Subcutaneous abdominal adipose tissue (tissue), 5 donors: ENCODE data around the gene HORMAD1.
"Not testable (repeated sequence)": the region's sequence is repeated elsewhere in the genome, so short reads cannot be mapped to it uniquely, and the experiment has no call there.

Source experiments
- H3K27ac ChIP-seq: one replicate; pipeline ENCODE4 v1.7.0; 2013; ENCODE audit warnings: low read depth, mild to moderate bottlenecking, inconsistent platforms, low read length, moderate library complexity
- H3K27me3 ChIP-seq, 5 donors: one replicate each; pipeline ENCODE4 v1.7.0; 2013; ENCODE audit warnings: low read length in 5 of 5, inconsistent platforms in 1 of 5; ENCODE audit not compliant: control insufficient read depth in 5 of 5, insufficient read depth in 4 of 5
- H3K36me3 ChIP-seq, 5 donors: one replicate each; pipeline ENCODE4 v1.7.0; 2013; ENCODE audit warnings: low read length in 5 of 5; ENCODE audit not compliant: control insufficient read depth in 5 of 5, insufficient read depth in 5 of 5
- H3K4me1 ChIP-seq, 5 donors: one replicate each; pipeline ENCODE4 v1.7.0; 2013; ENCODE audit warnings: low read length in 5 of 5, mild to moderate bottlenecking in 3 of 5, moderate library complexity in 1 of 5; ENCODE audit not compliant: control insufficient read depth in 5 of 5, insufficient read depth in 5 of 5
- H3K4me3 ChIP-seq, 5 donors: one replicate each; pipeline ENCODE4 v1.7.0; 2013; ENCODE audit warnings: low read length in 5 of 5, low read depth in 1 of 5
- H3K9ac ChIP-seq, 5 donors: one replicate each; pipeline ENCODE4 v1.7.0; 2013; ENCODE audit warnings: low read length in 5 of 5, mild to moderate bottlenecking in 4 of 5, moderate library complexity in 3 of 5
- H3K9me3 ChIP-seq, 5 donors: one replicate each; pipeline ENCODE4 v1.7.0; 2013; ENCODE audit warnings: low read length in 5 of 5; ENCODE audit not compliant: control insufficient read depth in 5 of 5
- donor health status: healthy.
- donor health status: healthy.
- donor health status: healthy.
- donor health status: healthy.
- donor health status: healthy.

The HORMAD1 gene

DNA sequence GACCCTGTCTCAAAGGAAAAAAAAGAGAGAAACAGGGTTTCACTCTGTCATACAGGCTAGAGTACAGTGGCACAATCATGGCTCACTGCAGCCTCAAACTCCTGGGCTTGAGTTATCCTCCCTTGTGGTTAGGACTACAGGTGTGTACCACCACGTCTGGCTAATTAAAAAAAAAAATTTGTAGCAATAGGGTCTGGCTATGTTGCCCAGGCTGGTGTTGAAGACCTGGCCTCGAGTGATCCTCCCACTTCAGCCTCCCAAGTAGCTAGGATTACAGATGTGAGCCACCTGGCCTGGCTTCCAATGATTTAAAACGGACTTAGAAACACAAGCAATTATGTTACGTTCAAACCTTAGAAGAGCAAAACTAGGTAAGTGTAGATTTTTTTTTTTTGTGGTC lies 45.8 kb downstream of the HORMAD1 start:
- Histone ChIP-seq H3K9ac (no peak overlapping the region), H3K9me3 (no peaks in the 10 kb centered on the region)

DNA sequence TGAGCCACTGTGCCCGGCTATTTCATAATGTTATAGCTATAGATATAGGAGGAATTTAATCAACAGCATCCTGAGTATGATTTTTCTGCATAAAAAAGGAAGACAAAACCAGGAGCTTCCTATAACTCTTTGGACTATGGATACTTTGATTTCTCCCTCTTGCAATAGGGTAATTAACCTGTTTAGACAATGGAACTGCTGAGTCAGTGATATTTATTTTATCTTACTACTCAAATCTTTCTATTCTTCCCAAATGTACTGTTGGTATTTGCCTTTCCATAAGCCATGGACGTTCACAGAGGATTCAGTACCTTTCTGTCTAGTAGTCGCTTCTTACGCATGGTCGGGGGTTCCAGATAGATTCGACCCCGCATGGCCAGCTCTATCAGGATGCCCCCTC lies 57.4 kb downstream of the HORMAD1 start:
- Histone ChIP-seq H3K27me3 (no peaks in the 10 kb centered on the region), H3K4me3 (no peak overlapping the region), H3K9ac (no peak overlapping the region), H3K27ac (no peak overlapping the region), H3K9me3 (no peaks in the 10 kb centered on the region), H3K4me1 (peaks cover 0 to 5% (median 0%) of the 10 kb centered on the region in 5 donors), H3K36me3 (peaks cover 10 to 43% (median 28%) of the 10 kb centered on the region in 5 donors)

More for the DNA sequence above, 45.8 kb downstream of the HORMAD1 start:
- Histone ChIP-seq H3K27ac (no peak overlapping the region), H3K4me1 (no peaks in the 10 kb centered on the region), H3K36me3 (peaks cover 0 to 4% (median 0%) of the 10 kb centered on the region in 5 donors), H3K4me3 (no peak overlapping the region), H3K27me3 (no peaks in the 10 kb centered on the region)

DNA sequence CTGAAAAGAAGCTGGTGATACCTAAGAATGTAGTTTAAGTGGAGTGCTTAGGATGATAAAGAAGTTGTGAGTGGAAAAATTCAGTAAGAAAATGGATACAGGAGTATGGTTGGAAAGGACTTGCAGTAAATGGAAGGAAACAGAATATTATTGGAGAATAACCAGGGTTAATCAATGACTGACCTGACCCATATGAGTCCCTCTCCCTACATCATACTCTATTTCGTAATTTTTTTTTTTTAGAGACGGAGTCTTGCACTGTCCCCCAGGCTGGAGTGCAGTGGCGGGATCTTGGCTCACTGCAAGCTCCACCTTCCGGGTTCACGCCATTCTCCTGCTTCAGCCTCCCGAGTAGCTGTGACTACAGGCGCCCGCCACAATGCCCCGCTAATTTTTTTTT lies 57.9 kb downstream of the HORMAD1 start:
- peaks cover 0 to 2% (median 0%) of the 10 kb centered on the region in 5 donors for H3K4me1 ChIP-seq
- no peaks in the 10 kb centered on the region for H3K27me3 ChIP-seq
- H3K9me3 ChIP-seq, result no peaks in the 10 kb centered on the region
- H3K27ac ChIP-seq, result no peak overlapping the region
- no peak overlapping the region for H3K9ac ChIP-seq
- no peak overlapping the region for H3K4me3 ChIP-seq
- H3K36me3 ChIP-seq, result peaks cover 10 to 47% (median 29%) of the 10 kb centered on the region in 5 donors

DNA sequence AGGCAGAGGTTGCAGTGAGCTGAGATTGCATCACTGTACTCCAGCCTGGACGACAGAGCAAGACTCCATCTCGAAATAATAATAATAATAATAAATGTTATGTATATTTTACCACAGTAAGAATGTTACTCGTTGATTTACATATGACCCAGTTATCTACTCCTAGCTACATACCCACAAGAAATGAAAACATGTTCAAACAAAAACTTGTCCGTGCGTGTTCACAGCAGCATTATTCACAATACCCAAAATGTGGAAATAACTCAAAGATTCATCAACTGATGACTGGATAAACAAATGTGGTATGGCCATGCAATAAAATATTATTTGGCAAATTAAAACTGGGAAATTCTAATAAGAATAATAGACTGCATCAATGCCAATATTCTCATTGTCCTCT lies 59.5 kb downstream of the HORMAD1 start:
- H3K27me3 ChIP-seq, result no peaks in the 10 kb centered on the region
- H3K36me3 ChIP-seq, result peaks cover 10 to 51% (median 30%) of the 10 kb centered on the region in 5 donors
- H3K4me1 ChIP-seq, result no peaks in the 10 kb centered on the region
- no peak overlapping the region for H3K4me3 ChIP-seq
- H3K9ac ChIP-seq, result no peak overlapping the region
- no peak overlapping the region for H3K27ac ChIP-seq
- H3K9me3 ChIP-seq, result no peaks in the 10 kb centered on the region

DNA sequence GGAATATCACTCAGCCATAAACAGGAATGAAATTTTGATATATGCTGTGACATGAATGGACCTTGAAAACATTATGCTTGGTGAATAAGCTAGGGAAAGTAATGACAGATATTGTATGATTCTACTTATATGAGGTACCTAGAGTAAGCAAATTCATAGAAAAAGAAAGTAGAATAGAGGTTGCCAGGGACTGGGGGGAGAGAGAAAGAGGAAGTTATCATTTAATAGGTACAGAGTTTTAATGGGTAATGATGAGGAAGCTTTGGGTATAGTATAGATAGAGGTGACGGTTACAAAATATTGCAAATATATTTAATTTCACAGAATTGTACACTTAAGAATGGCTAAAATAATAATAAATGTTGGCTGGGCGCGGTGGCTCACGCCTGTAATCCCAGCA lies 60.1 kb downstream of the HORMAD1 start:
- H3K9ac ChIP-seq, result no peak overlapping the region
- no peaks in the 10 kb centered on the region for H3K27me3 ChIP-seq
- no peaks in the 10 kb centered on the region for H3K9me3 ChIP-seq
- peaks cover 10 to 51% (median 30%) of the 10 kb centered on the region in 5 donors for H3K36me3 ChIP-seq
- H3K4me1 ChIP-seq, result no peaks in the 10 kb centered on the region
- H3K4me3 ChIP-seq, result no peak overlapping the region
- no peak overlapping the region for H3K27ac ChIP-seq

DNA sequence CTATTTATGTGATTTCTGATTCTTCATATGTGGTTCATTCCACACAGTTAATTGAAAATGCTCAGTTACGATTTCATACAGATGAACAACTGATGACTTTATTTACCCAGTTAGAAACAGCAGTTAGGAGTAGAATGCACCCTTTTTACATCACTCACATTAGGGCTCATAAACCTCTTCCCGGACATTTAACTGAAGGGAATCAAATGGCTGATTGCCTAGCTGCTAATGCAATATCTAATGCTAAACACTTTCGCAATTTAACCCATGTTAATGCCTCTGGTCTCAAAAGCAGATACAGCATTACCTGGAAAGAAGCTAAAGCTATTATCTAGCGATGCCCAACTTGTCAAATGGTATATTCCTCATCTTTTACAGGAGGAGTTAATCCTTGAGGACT lies 63.6 kb downstream of the HORMAD1 start:
- H3K4me3 ChIP-seq, H3K27me3 ChIP-seq, H3K27ac ChIP-seq, H3K4me1 ChIP-seq, H3K9me3 ChIP-seq, H3K9ac ChIP-seq: not testable (repeated sequence)
- peaks cover 6 to 41% (median 26%) of the 10 kb centered on the region in 5 donors for H3K36me3 ChIP-seq

DNA sequence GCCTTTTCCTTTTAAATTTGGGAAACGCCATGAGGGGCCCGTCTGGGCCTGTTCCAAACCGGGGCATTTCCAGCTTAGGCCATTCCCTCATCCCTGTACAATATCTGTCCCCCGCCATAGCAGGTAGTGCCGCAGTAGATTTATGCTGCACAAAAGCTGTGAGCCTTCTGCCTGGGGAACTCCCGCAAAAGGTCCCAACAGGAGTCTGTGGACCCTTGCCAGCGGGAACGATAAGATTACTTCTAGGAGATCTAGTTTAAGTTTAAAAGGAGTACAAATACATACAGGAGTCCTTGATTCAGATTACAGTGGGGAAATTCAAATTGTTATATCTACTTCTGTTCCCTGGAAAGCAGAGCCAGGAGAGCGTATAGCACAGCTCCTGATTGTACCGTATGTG lies 66.1 kb downstream of the HORMAD1 start:
- H3K9me3 ChIP-seq, H3K27ac ChIP-seq, H3K27me3 ChIP-seq, H3K9ac ChIP-seq, H3K4me3 ChIP-seq, H3K4me1 ChIP-seq: not testable (repeated sequence)
- H3K36me3 ChIP-seq, result peaks cover 3 to 27% (median 10%) of the 10 kb centered on the region in 5 donors

DNA sequence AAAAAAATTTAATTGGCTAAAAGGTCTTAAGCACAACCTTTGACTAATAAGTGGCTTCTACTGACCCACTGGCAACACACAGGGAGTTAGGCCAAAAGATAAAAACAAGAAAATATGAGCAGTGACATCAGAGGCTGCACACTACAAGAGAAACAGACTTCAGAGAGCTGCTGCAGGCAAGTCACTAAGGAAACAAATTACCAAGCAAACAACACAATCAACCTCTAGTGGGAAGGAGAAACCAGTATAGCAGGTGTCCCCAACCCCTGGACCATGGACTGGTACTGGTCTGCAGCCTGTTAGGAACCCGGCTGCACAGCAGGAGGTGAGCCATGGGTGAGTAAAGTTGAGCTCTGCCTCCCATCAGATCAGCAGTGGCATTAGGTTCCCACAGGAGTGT lies 70.5 kb downstream of the HORMAD1 start:
- Histone ChIP-seq H3K27me3 (no peaks in the 10 kb centered on the region), H3K4me3 (no peak overlapping the region), H3K9ac (peak overlapping the region in 1 of 5 donors; percentile 17), H3K36me3 (peaks cover 22 to 40% (median 26%) of the 10 kb centered on the region in 5 donors), H3K4me1 (peaks cover 0 to 6% (median 4%) of the 10 kb centered on the region in 5 donors), H3K9me3 (no peaks in the 10 kb centered on the region), H3K27ac (no peak overlapping the region)

DNA sequence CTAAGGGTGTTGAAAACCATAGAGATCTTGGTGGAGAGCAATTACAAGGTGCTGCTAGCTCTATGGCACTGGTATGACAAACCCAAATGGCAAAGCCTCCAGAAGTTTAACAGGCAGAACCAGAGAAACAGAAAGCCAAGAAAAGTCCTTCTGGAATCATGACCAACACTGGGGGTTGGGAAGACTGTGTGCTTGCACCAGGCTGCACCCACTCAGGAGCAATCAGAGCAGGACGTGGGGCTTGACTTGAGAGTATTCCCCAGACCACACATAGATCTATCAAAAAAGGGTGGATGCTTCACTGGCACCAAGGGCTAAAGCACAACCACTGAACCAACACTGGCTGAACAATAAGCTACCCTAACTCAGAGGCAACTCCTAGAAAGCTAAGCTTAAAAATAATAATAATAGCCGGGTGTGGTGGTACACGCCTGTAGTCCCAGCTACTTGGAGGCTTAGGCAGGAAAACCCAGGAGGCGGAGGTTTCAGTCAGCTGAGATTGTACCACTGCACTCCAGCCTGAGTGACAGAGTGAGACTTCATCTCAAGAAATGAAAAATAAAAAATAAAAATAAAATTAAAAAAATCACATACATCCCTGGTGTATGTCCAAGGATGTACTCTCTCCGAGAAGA lies 71.1 kb downstream of the HORMAD1 start:
- Histone ChIP-seq H3K27me3 (no peaks in the 10 kb centered on the region), H3K27ac (no peak overlapping the region), H3K9me3 (no peaks in the 10 kb centered on the region), H3K9ac (no peak overlapping the region), H3K4me1 (peaks cover 0 to 6% (median 4%) of the 10 kb centered on the region in 5 donors), H3K36me3 (peaks cover 22 to 40% (median 26%) of the 10 kb centered on the region in 5 donors), H3K4me3 (no peak overlapping the region)
